ENCODE results near the gene WDHD1. TPM values are rescaled to one million over a fixed set of nuclear protein-coding genes. Genes with fewer than 3 reads are reported as not detected.

The WDHD1 gene
- total and polyA plus RNA-seq, 2 of the 8 experiments (the other 6 are each of a cell fraction or from before 2014, with no cell fraction given), result 17.8 to 87.9 TPM

DNA sequence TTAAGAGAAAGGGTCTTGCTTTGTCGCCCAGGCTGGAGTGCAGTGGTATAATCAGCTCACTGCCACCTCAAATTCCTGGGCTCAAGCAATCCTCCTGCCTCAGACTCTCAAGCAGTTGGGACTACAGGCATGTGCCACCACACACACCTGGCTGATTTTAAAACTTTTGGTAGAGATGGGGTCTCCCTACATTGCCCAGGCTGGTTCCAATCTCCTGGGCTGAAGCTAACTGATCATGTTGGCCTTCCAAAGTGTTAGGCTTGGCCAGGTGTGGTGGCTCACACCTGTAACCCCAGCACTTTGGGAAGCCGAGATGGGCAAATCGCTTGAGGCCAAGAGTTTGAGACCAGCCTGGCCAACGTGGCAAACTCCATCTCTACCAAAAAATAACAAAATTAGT is 80.4 kb downstream of the WDHD1 start:
- H3K79me1 ChIP-seq (ENCODE audit: low read depth, low read length), result no peaks in the 10 kb centered on the region
- H4K8ac ChIP-seq (ENCODE audit: extremely low read depth, insufficient read depth, low read length), result no peak overlapping the region
- H3K18ac ChIP-seq (ENCODE audit: extremely low read depth, low read length), result no peak overlapping the region
- ChIA-PET CTCF (ENCODE audit: partially characterized antibody) (no interaction called here), POLR2A (ENCODE audit: partially characterized antibody) (interaction anchor here (0.6 to 1.4 kb wide), 2 partner anchors 11 to 92 kb away, joined by 3 to 4 read pairs; no protein-coding TSS in a partner anchor)
- no peak overlapping the region for H2BK5ac ChIP-seq (ENCODE audit: low read depth, low read length)
- no peak overlapping the region for H2BK120ac ChIP-seq (replicated peaks; ENCODE audit: low read depth, low read length)
- no peak overlapping the region for H2BK12ac ChIP-seq (ENCODE audit: low read depth, low read length)
- WGBS, 2 experiments (ENCODE audit: extremely low coverage in 1 of 2, insufficient coverage in 1 of 2, insufficient read length in 1 of 2, insufficient replicate concordance in 2 of 2, low coverage in 1 of 2, low lambda C conversion rate in 2 of 2, missing lambda C conversion rate in 1 of 2), result 99% methylated on average over 4 of the region's 4 CpGs; no CpG with 5 or more reads in 1 of the 2 experiments
- no peak overlapping the region for H3K14ac ChIP-seq (ENCODE audit: insufficient read length)
- peaks cover 0 to 40% (median 16%) of the 10 kb centered on the region in 4 experiments; a peak in 5 of 8 replicates for H3K36me3 ChIP-seq (ENCODE audit: control insufficient read depth in 2 of 4, insufficient read depth in 4 of 4, low read length in 3 of 4)
- no peak overlapping the region for H2BK15ac ChIP-seq (ENCODE audit: low read length)
- H3K4me1 ChIP-seq (replicated peaks in 1 of 4; ENCODE audit: control insufficient read depth in 3 of 4, insufficient read depth in 4 of 4, low read length in 3 of 4), result no peaks in the 10 kb centered on the region
- no peaks in the 10 kb centered on the region for H3K27me3 ChIP-seq (replicated peaks in 1 of 4; ENCODE audit: control insufficient read depth in 3 of 4, extremely low read depth in 1 of 4, insufficient read depth in 3 of 4, low read length in 3 of 4)
- H2AK5ac ChIP-seq (ENCODE audit: low read depth, low read length), result no peak overlapping the region
- no peak overlapping the region for H3K23ac ChIP-seq (ENCODE audit: insufficient read length)
- no peak overlapping the region for H3K4ac ChIP-seq (replicated peaks; ENCODE audit: insufficient read length, low read depth, low read length)
- no peak overlapping the region for H2BK20ac ChIP-seq (ENCODE audit: low read length)
- H3K4me3 ChIP-seq (ENCODE audit: extremely low read depth in 1 of 4, insufficient read depth in 2 of 4, low read depth in 3 of 4, low read length in 4 of 4), result no peak overlapping the region
- no peak overlapping the region for H3K27ac ChIP-seq (ENCODE audit: low read depth, low read length)
- no peak overlapping the region for H3K4me2 ChIP-seq (ENCODE audit: insufficient read depth in 1 of 2, low read depth in 2 of 2, low read length in 2 of 2)
- H3K56ac ChIP-seq (replicated peaks; ENCODE audit: insufficient read length, low read depth, low read length), result no peak overlapping the region
- H3K9me3 ChIP-seq (ENCODE audit: insufficient read depth in 2 of 2, low read depth in 1 of 2, low read length in 1 of 2), result peaks cover 9% of the 10 kb centered on the region in 2 experiments; a peak in 2 of 4 replicates
- H3K79me2 ChIP-seq (ENCODE audit: control insufficient read depth in 1 of 2, insufficient read depth in 2 of 2, low read length in 2 of 2), result no peaks in the 10 kb centered on the region
- FAIRE-seq (no peak), DNase-seq (ENCODE audit: low read depth in 1 of 2, low spot score in 2 of 2) (no peak)
- no peak overlapping the region for H4K91ac ChIP-seq (replicated peaks; ENCODE audit: insufficient read length, low read length)
- H3K23me2 ChIP-seq (ENCODE audit: low read depth, low read length), result no peaks in the 10 kb centered on the region
- no peak for TF ChIP-seq EZH2 (IDR thresholded peaks at IDR 0.05; ENCODE audit: low read depth, low read length, severe bottlenecking)
- no peak overlapping the region for H2AFZ ChIP-seq (ENCODE audit: low read length)
- H4K20me1 ChIP-seq (replicated peaks in 1 of 2; ENCODE audit: control insufficient read depth in 1 of 2, insufficient read depth in 2 of 2, low read length in 2 of 2), result peaks cover 0 to 1% of the 10 kb centered on the region in 2 experiments
- no peak overlapping the region for H3K9ac ChIP-seq (replicated peaks in 1 of 4; ENCODE audit: extremely low read depth in 1 of 4, low read depth in 3 of 4, low read length in 3 of 4)
- H4K5ac ChIP-seq (ENCODE audit: insufficient read length, low read depth, low read length), result no peak overlapping the region

Measured in H1 (cell line).